Lung (tissue), 12 donors: ENCODE results near the gene ALOX12B. TPM values are rescaled to one million over a fixed set of nuclear protein-coding genes. Genes with fewer than 3 reads are reported as not detected.
A peak's percentile ranks its signal among the peaks of the same experiment; 100 is the strongest.

Experiments used
- ATAC-seq: fragments of 200-7000 bp; cut with Tn5 transposase; one replicate; pipeline ENCODE4 v1.9.1; 2020; ENCODE audit warnings: moderate number of reproducible peaks; ENCODE audit not compliant: insufficient read depth, low FRiP score
- DNase-seq, 3 donors: peaks; one replicate each; pipeline ENCODE4 v3.0.0-alpha.2; 2013 to 2017
- H3K27ac ChIP-seq, 2 donors: one replicate each; pipeline ENCODE4 v1.5.1; 2013; ENCODE audit warnings: mild to moderate bottlenecking in 2 of 2, moderate library complexity in 2 of 2, control low read depth in 1 of 2, inconsistent platforms in 1 of 2, low read depth in 1 of 2, low read length in 1 of 2
- H3K27me3 ChIP-seq, 3 donors: one replicate each; pipeline ENCODE4 v1.5.1; 2013; ENCODE audit warnings: low read length in 2 of 3; ENCODE audit not compliant: control insufficient read depth in 3 of 3, insufficient read depth in 3 of 3
- H3K36me3 ChIP-seq, 4 donors: one replicate each; pipeline ENCODE4 v1.5.1; 2013; ENCODE audit warnings: low read length in 4 of 4, mild to moderate bottlenecking in 1 of 4, moderate library complexity in 1 of 4; ENCODE audit not compliant: control insufficient read depth in 4 of 4, insufficient read depth in 4 of 4
- H3K4me1 ChIP-seq, 5 donors: one replicate each; pipeline ENCODE4 v1.5.1; 2013; ENCODE audit warnings: low read length in 5 of 5, mild to moderate bottlenecking in 2 of 5, moderate library complexity in 1 of 5; ENCODE audit not compliant: control insufficient read depth in 5 of 5, insufficient read depth in 5 of 5
- H3K4me3 ChIP-seq: one replicate; pipeline ENCODE4 v1.5.1; 2013; ENCODE audit warnings: mild to moderate bottlenecking, control low read depth, moderate library complexity
- H3K9ac ChIP-seq, 2 donors: one replicate each; pipeline ENCODE4 v1.5.1; 2013; ENCODE audit warnings: low read length in 2 of 2, control low read depth in 1 of 2; ENCODE audit not compliant: insufficient read depth in 1 of 2
- H3K9me3 ChIP-seq, 4 donors: one replicate each; pipeline ENCODE4 v1.5.1; 2013; ENCODE audit warnings: low read length in 3 of 4, mild to moderate bottlenecking in 1 of 4, moderate library complexity in 1 of 4; ENCODE audit not compliant: control insufficient read depth in 4 of 4, insufficient read depth in 3 of 4
- WGBS, 2 donors: extraction: QIAGEN DNeasy Blood & Tissue Kit; methylation state at CpG; one replicate each; pipeline ENCODE4 v1.1.7; 2013; 5-methylcytosine and 5-hydroxymethylcytosine counted together
- polyA plus RNA-seq, 2 donors: library from polyadenylated mRNA; stranded (reverse); fragments of 200-250 nt; gene quantifications; one replicate each; pipeline ENCODE4 v1.2.1, GENCODE V29; 2013
- total RNA-seq, 2 donors: library from RNA; depleted of rRNA in 1 of 2; stranded (reverse); fragments of >200 nt in 1 of 2; gene quantifications; one replicate each; pipeline ENCODE4 v1.2.1, GENCODE V29; 2014 to 2021
- TF ChIP-seq, protein P1 (sequence below): IDR thresholded peaks from 2 replicates; pipeline ENCODE4 v1.5.1; 2012; ENCODE audit warnings: mild to moderate bottlenecking; ENCODE audit errors: control extremely low read depth, extremely low read depth
- donor health status: control.
- donor health status: control.
- donor health status: Bipolar disorder and iron deficiency.
- donor health status: healthy.
- donor health status: DM: yes; HTN: yes; CAD: no.

Gene ALOX12B
- total and polyA plus RNA-seq, 4 donors: 0.06 to 0.48 (median 0.46) TPM; not detected in 1

DNA sequence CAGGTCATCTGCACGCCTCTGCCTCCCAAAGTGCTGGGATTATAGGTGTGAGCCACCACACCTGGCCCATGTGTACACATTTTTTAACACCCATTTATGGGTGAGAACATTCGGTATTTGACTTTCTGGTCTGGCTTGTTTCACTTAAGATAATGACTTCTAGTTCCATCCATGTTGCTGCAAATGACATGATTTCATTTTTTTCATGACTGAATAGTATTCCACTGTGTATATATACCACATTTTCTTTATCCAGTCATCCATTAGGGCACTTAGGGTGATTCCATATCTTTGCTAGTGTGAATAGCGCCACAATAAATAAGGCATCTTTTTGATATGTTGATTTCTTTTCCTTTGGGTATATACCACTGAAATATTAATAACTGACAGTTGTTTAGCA lies 5.6 kb downstream of the ALOX12B start:
- WGBS, 2 donors: 91 to 95% methylated on average over 3 of the region's 3 CpGs
- peaks cover 0 to 47% (median 40%) of the 10 kb centered on the region in 3 donors for H3K27me3 ChIP-seq
- H3K9me3 ChIP-seq: peaks cover 0 to 2% (median 0%) of the 10 kb centered on the region in 4 donors
- no peak for ATAC-seq
- no peak overlapping the region for H3K9ac ChIP-seq
- no peak overlapping the region for H3K4me3 ChIP-seq
- no peaks in the 10 kb centered on the region for H3K36me3 ChIP-seq
- no peak overlapping the region for H3K27ac ChIP-seq
- DNase-seq: no peak
- peaks cover 0 to 10% (median 0%) of the 10 kb centered on the region in 5 donors for H3K4me1 ChIP-seq
- TF ChIP-seq, protein P1, sequence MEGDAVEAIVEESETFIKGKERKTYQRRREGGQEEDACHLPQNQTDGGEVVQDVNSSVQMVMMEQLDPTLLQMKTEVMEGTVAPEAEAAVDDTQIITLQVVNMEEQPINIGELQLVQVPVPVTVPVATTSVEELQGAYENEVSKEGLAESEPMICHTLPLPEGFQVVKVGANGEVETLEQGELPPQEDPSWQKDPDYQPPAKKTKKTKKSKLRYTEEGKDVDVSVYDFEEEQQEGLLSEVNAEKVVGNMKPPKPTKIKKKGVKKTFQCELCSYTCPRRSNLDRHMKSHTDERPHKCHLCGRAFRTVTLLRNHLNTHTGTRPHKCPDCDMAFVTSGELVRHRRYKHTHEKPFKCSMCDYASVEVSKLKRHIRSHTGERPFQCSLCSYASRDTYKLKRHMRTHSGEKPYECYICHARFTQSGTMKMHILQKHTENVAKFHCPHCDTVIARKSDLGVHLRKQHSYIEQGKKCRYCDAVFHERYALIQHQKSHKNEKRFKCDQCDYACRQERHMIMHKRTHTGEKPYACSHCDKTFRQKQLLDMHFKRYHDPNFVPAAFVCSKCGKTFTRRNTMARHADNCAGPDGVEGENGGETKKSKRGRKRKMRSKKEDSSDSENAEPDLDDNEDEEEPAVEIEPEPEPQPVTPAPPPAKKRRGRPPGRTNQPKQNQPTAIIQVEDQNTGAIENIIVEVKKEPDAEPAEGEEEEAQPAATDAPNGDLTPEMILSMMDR: no peak

DNA sequence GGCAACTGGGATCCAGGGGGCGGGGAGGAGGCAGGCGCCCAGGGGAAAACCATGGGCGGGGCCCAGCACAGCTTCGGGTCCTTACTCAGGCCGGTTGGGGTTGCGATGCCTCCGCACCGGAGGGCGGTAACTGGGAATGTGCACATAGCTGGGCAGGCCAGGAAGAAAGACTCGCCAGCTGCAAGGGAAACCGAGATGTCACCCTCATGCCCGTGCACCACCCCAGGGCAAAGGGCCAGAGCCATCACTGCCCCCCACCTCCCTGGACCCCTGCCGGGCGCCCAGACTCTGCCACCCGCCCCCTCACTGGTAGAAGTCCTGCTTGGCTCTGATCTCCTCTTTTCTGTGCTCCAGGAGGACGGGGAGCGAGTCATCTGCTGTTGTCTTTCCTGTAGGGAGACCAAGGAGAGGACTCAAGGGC lies 6.7 kb downstream of the ALOX12B start:
- peaks cover 0 to 2% (median 0%) of the 10 kb centered on the region in 4 donors for H3K9me3 ChIP-seq
- peaks cover 0 to 47% (median 40%) of the 10 kb centered on the region in 3 donors for H3K27me3 ChIP-seq
- H3K27ac ChIP-seq: no peak overlapping the region
- H3K9ac ChIP-seq: peak overlapping the region in 1 of 2 donors; percentile 17
- 50 to 80% methylated on average over 13 to 17 of the region's 17 CpGs for WGBS, 2 donors
- DNase-seq (no peak), ATAC-seq (no peak)
- H3K4me1 ChIP-seq: peaks cover 0 to 10% (median 0%) of the 10 kb centered on the region in 5 donors
- H3K4me3 ChIP-seq: no peak overlapping the region
- TF ChIP-seq, protein P1: no peak
- no peaks in the 10 kb centered on the region for H3K36me3 ChIP-seq

GRCh38 chr17:8080208-8080798 lies 7.2 kb downstream of the ALOX12B start:
- Histone ChIP-seq H3K36me3 (no peaks in the 10 kb centered on the region), H3K9me3 (peaks cover 0 to 2% (median 0%) of the 10 kb centered on the region in 4 donors), H3K9ac (peak overlapping the region in 1 of 2 donors; percentile 17), H3K27ac (no peak overlapping the region), H3K4me1 (peaks cover 0 to 10% (median 0%) of the 10 kb centered on the region in 5 donors), H3K27me3 (peaks cover 0 to 51% (median 40%) of the 10 kb centered on the region in 3 donors), H3K4me3 (no peak overlapping the region)
- DNase-seq (no peak), ATAC-seq (no peak)
- TF ChIP-seq, protein P1: no peak
- WGBS, 2 donors: 24 to 29% methylated on average over 25 of the region's 25 CpGs
